Measurements from ENCODE around the gene LPP.

GRCh38 chr3:188722963-188723362 is 569.0 kb downstream of the LPP start:
- TF ChIP-seq CTCF (IDR thresholded peaks at IDR 0.05) (no peak), EP300 (IDR thresholded peaks at IDR 0.05) (no peak)
